Endodermal cell (in vitro differentiated cells): Measurements from ENCODE around the gene CDPF1. TPM values are rescaled to one million over a fixed set of nuclear protein-coding genes. Genes with fewer than 3 reads are reported as not detected.

ENCODE experiments used
- DNase-seq: peaks from one replicate; pipeline ENCODE4 v3.0.0-alpha.2; 2017
- H3K27ac ChIP-seq: 2 replicates; pipeline ENCODE4 v1.5.1; 2013; ENCODE audit warnings: mild to moderate bottlenecking, low read depth, low read length, moderate library complexity
- H3K27me3 ChIP-seq: 2 replicates; pipeline ENCODE4 v1.6.1; 2013; ENCODE audit warnings: mild to moderate bottlenecking, low read length, moderate library complexity; ENCODE audit not compliant: insufficient read depth, control insufficient read depth, poor library complexity, severe bottlenecking
- H3K36me3 ChIP-seq: 2 replicates; pipeline ENCODE4 v1.7.0; 2013; ENCODE audit warnings: mild to moderate bottlenecking, low read length, moderate library complexity; ENCODE audit not compliant: control insufficient read depth, insufficient read depth
- H3K4me1 ChIP-seq: one replicate; pipeline ENCODE4 v1.7.0; 2013; ENCODE audit warnings: low read length; ENCODE audit not compliant: control insufficient read depth, insufficient read depth
- H3K4me3 ChIP-seq: 2 replicates; pipeline ENCODE4 v1.5.1; 2013; ENCODE audit warnings: mild to moderate bottlenecking, low read length, moderate library complexity
- H3K9ac ChIP-seq: 2 replicates; pipeline ENCODE4 v1.6.1; 2013; ENCODE audit warnings: mild to moderate bottlenecking, low read length, moderate library complexity; ENCODE audit not compliant: poor library complexity, severe bottlenecking; ENCODE audit errors: extremely low read depth
- H3K9me3 ChIP-seq: 2 replicates; pipeline ENCODE4 v1.6.1; 2013; ENCODE audit warnings: mild to moderate bottlenecking, low read length, moderate library complexity; ENCODE audit not compliant: control insufficient read depth
- H3K27ac Mint-ChIP-seq: 2 replicates; pipeline ENCODE4 v1.8.0; 2020; ENCODE audit warnings: mixed read lengths
- H3K27me3 Mint-ChIP-seq: 2 replicates; pipeline ENCODE4 v1.8.0; 2021; ENCODE audit warnings: mild to moderate bottlenecking, mixed read lengths; ENCODE audit not compliant: insufficient read depth
- H3K36me3 Mint-ChIP-seq: 2 replicates; pipeline ENCODE4 v1.8.0; 2020; ENCODE audit warnings: low read depth, mixed read lengths
- H3K4me1 Mint-ChIP-seq: 2 replicates; pipeline ENCODE4 v1.8.0; 2020; ENCODE audit warnings: mixed read lengths
- H3K4me3 Mint-ChIP-seq: 2 replicates; pipeline ENCODE4 v1.8.0; 2020; ENCODE audit warnings: mild to moderate bottlenecking, moderate library complexity, mixed read lengths
- H3K9me3 Mint-ChIP-seq: 2 replicates; pipeline ENCODE4 v1.8.0; 2020; ENCODE audit warnings: mild to moderate bottlenecking, mixed read lengths
- WGBS, 2 experiments: methylation state at CpG; one replicate each; pipeline versions ENCODE4 v1.1.5 to v1.1.7; 2013; ENCODE audit warnings: missing lambda C conversion rate in 2 of 2, mixed read lengths in 1 of 2; ENCODE audit not compliant: insufficient coverage in 1 of 2, insufficient read length in 1 of 2; 5-methylcytosine and 5-hydroxymethylcytosine counted together
- total RNA-seq, 2 donors: library from RNA; stranded (reverse); fragmentation: NEBNext Ultra II Directional in 1 of 2; extraction: Animal tissue kit (Norgen Biotek cat#: 25700) in 1 of 2; gene quantifications; 2 replicates in 1 of 2; 3 replicates in 1 of 2; pipeline ENCODE4 v1.2.1, GENCODE V29; 2021
- TF ChIP-seq, protein P1 (sequence below): fragments of 200-600 bp; sonication (generic); conservative IDR thresholded peaks from 2 replicates; pipeline ENCODE4 v1.5.0; 2021; ENCODE audit warnings: antibody characterized with exemption, mild to moderate bottlenecking

The CDPF1 gene
- total RNA-seq, 2 donors from 2014 or later: 11.3 to 15.1 TPM

DNA sequence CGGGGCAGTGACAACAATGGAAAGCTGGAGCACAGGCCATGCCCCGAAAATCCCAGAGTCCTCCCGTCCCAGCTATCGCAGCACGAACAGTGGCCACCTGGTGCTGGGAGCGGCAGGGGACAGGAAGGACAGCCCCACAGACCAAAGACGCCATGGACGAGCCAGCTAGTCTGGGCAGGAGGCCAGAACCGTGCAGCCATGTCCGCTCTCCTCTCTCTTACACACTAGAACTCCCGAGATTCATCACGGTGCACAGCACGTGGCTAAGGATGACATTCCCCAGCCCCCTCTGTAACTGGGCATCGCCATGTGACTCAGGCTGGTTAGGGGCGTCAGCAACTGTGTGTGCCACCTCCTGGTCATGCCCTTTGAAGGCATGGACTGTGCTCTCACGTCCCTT, 4.6 kb downstream of the CDPF1 start:
- Mint-ChIP-seq H3K36me3 (peaks cover 9% of the 10 kb centered on the region), H3K27me3 (no peaks in the 10 kb centered on the region), H3K27ac (no peak overlapping the region), H3K4me3 (no peak overlapping the region), H3K9me3 (no peaks in the 10 kb centered on the region), H3K4me1 (peaks cover 4% of the 10 kb centered on the region)
- TF ChIP-seq, protein P1, sequence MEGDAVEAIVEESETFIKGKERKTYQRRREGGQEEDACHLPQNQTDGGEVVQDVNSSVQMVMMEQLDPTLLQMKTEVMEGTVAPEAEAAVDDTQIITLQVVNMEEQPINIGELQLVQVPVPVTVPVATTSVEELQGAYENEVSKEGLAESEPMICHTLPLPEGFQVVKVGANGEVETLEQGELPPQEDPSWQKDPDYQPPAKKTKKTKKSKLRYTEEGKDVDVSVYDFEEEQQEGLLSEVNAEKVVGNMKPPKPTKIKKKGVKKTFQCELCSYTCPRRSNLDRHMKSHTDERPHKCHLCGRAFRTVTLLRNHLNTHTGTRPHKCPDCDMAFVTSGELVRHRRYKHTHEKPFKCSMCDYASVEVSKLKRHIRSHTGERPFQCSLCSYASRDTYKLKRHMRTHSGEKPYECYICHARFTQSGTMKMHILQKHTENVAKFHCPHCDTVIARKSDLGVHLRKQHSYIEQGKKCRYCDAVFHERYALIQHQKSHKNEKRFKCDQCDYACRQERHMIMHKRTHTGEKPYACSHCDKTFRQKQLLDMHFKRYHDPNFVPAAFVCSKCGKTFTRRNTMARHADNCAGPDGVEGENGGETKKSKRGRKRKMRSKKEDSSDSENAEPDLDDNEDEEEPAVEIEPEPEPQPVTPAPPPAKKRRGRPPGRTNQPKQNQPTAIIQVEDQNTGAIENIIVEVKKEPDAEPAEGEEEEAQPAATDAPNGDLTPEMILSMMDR: no peak
- H3K27ac ChIP-seq: no peak overlapping the region
- H3K27me3 ChIP-seq: no peaks in the 10 kb centered on the region
- DNase-seq: no peak
- H3K4me3 ChIP-seq: no peak overlapping the region
- H3K4me1 ChIP-seq: no peaks in the 10 kb centered on the region
- H3K9ac ChIP-seq: no peak overlapping the region
- no peaks in the 10 kb centered on the region for H3K9me3 ChIP-seq
- 89 to 90% methylated on average over 15 to 16 of the region's 16 CpGs for WGBS, 2 experiments
- H3K36me3 ChIP-seq: peaks cover 3% of the 10 kb centered on the region

DNA sequence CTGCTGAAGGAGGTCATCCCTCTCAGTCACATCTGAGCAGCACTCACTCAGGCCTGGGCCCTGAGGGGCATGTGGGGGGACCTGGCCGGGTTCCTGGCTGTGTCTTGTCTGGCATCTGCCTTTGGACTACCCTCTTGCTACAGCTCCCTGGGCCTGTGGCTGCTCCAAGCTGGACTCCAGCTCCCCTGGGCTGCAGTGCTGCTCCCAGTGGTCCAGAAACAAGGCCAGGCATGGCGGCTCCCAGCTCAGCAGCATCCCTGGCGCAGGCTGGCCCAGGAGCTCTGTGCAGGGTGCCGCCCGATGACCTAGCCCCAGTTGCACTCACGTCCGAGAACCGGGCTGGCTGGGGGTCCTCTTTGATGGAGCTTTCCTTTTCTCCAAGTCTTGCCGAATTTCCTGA, 5.3 kb downstream of the CDPF1 start:
- Mint-ChIP-seq H3K9me3 (no peaks in the 10 kb centered on the region), H3K27ac (no peak overlapping the region), H3K36me3 (peaks cover 10% of the 10 kb centered on the region), H3K4me3 (no peak overlapping the region), H3K4me1 (peaks cover 4% of the 10 kb centered on the region), H3K27me3 (no peaks in the 10 kb centered on the region)
- H3K27ac ChIP-seq: no peak overlapping the region
- WGBS, 2 experiments: 95 to 100% methylated on average over 1 to 9 of the region's 9 CpGs
- no peaks in the 10 kb centered on the region for H3K4me1 ChIP-seq
- TF ChIP-seq, protein P1: no peak
- H3K27me3 ChIP-seq: no peaks in the 10 kb centered on the region
- no peaks in the 10 kb centered on the region for H3K9me3 ChIP-seq
- peaks cover 3% of the 10 kb centered on the region for H3K36me3 ChIP-seq
- no peak overlapping the region for H3K9ac ChIP-seq
- no peak overlapping the region for H3K4me3 ChIP-seq
- no peak for DNase-seq

DNA sequence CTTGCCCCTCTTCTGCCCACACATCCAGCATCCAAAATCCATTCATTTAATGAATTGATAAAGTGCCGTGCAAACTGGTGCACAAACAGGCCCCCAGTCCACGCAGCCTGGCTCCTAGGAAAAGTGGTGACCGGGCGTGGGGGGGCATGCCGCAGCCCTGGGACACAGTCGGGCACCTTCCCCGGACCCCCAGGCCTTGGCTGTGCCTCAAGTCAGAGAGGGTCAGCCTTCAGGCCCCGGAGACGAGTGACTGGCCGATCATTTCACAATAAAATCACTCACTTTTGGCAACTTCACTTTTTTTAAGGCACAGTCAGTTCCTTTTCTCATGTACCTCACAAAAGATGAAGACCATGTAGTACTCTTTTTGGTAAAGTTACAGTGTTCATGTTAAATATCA, 8.0 kb downstream of the CDPF1 start:
- H3K27me3 ChIP-seq: no peaks in the 10 kb centered on the region
- 84 to 87% methylated on average over 9 to 10 of the region's 10 CpGs for WGBS, 2 experiments
- no peaks in the 10 kb centered on the region for H3K4me1 ChIP-seq
- H3K27me3 Mint-ChIP-seq: no peaks in the 10 kb centered on the region
- H3K4me3 ChIP-seq: no peak overlapping the region
- no peak for DNase-seq
- H3K9me3 ChIP-seq: no peaks in the 10 kb centered on the region
- TF ChIP-seq, protein P1: no peak
- no peak overlapping the region for H3K27ac ChIP-seq
- no peaks in the 10 kb centered on the region for H3K9me3 Mint-ChIP-seq
- H3K36me3 ChIP-seq: peaks cover 3% of the 10 kb centered on the region
- no peaks in the 10 kb centered on the region for H3K4me1 Mint-ChIP-seq
- H3K4me3 Mint-ChIP-seq: no peak overlapping the region
- peaks cover 27% of the 10 kb centered on the region for H3K36me3 Mint-ChIP-seq
- H3K27ac Mint-ChIP-seq: no peak overlapping the region
- H3K9ac ChIP-seq: no peak overlapping the region
